Tibial nerve (tissue), 4 donors: ENCODE data around the gene SYNGR1.

Source experiments
- EP300 ChIP-seq, 2 donors: sonication (generic); formaldehyde crosslinking; IDR thresholded peaks; one replicate each; pipeline ENCODE4 v1.6.1; 2017; ENCODE audit warnings: antibody characterized with exemption in 2 of 2, mild to moderate bottlenecking in 1 of 2
- POLR2A ChIP-seq, 2 donors: fragments of 450-650 bp; IDR thresholded peaks; one replicate each; pipeline ENCODE4 v1.6.1; 2017; ENCODE audit warnings: antibody characterized with exemption in 2 of 2, mild to moderate bottlenecking in 2 of 2, moderate library complexity in 2 of 2
- TF ChIP-seq, protein P1 (sequence below), 5 experiments: fragments of 200-600 bp in 3 of 5; fragments of 450-650 bp in 2 of 5; sonication (generic) in 3 of 5; IDR thresholded peaks; one replicate each; pipeline ENCODE4 v1.5.1; 2016 to 2019; ENCODE audit warnings: antibody characterized with exemption in 5 of 5, mild to moderate bottlenecking in 3 of 5, moderate library complexity in 2 of 5

DNA sequence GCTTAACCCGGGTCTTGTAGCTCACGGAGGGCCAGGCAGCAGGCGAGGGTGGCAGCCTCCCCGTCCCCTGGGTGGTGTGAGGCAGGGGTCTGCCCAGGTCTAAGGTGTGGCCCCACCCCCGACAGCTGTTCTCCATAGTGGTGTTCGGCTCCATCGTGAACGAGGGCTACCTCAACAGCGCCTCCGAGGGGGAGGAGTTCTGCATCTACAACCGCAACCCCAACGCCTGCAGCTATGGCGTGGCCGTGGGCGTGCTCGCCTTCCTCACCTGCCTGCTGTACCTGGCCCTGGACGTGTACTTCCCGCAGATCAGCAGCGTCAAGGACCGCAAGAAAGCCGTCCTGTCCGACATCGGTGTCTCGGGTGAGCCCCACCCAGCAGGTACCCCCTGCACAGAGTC, 24.4 kb downstream of the SYNGR1 start:
- TF ChIP-seq, protein P1, sequence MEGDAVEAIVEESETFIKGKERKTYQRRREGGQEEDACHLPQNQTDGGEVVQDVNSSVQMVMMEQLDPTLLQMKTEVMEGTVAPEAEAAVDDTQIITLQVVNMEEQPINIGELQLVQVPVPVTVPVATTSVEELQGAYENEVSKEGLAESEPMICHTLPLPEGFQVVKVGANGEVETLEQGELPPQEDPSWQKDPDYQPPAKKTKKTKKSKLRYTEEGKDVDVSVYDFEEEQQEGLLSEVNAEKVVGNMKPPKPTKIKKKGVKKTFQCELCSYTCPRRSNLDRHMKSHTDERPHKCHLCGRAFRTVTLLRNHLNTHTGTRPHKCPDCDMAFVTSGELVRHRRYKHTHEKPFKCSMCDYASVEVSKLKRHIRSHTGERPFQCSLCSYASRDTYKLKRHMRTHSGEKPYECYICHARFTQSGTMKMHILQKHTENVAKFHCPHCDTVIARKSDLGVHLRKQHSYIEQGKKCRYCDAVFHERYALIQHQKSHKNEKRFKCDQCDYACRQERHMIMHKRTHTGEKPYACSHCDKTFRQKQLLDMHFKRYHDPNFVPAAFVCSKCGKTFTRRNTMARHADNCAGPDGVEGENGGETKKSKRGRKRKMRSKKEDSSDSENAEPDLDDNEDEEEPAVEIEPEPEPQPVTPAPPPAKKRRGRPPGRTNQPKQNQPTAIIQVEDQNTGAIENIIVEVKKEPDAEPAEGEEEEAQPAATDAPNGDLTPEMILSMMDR (IDR thresholded peaks at IDR 0.05) = no peak
- TF ChIP-seq POLR2A (IDR thresholded peaks at IDR 0.05) (no peak), EP300 (IDR thresholded peaks at IDR 0.05) (no peak)
